Liver (tissue), 9 donors: ENCODE results near the gene GRK1. TPM values are rescaled to one million over a fixed set of nuclear protein-coding genes. Genes with fewer than 3 reads are reported as not detected.

Experiments
- DNase-seq: peaks from one replicate; pipeline ENCODE4 v3.0.0-alpha.2; 2017; ENCODE audit warnings: low spot score
- H3K27ac ChIP-seq, 2 donors: one replicate each; pipeline ENCODE4 v1.7.0; 2013; ENCODE audit warnings: inconsistent platforms in 2 of 2, low read length in 2 of 2, control low read depth in 1 of 2, low read depth in 1 of 2, mild to moderate bottlenecking in 1 of 2
- H3K27me3 ChIP-seq, 4 donors: one replicate each; pipeline versions ENCODE4 v1.6.1 to v1.7.0; 2013; ENCODE audit warnings: low read length in 3 of 4, inconsistent platforms in 1 of 4, mild to moderate bottlenecking in 1 of 4, moderate library complexity in 1 of 4; ENCODE audit not compliant: control insufficient read depth in 4 of 4, insufficient read depth in 4 of 4
- H3K36me3 ChIP-seq, 4 donors: one replicate each; pipeline versions ENCODE4 v1.6.1 to v1.7.0; 2013; ENCODE audit warnings: low read length in 3 of 4, mild to moderate bottlenecking in 3 of 4, low read depth in 1 of 4, moderate library complexity in 1 of 4; ENCODE audit not compliant: control insufficient read depth in 4 of 4, insufficient read depth in 3 of 4
- H3K4me1 ChIP-seq, 4 donors: one replicate each; pipeline versions ENCODE4 v1.6.1 to v1.7.0; 2013; ENCODE audit warnings: low read length in 3 of 4, mild to moderate bottlenecking in 3 of 4, moderate library complexity in 1 of 4; ENCODE audit not compliant: control insufficient read depth in 4 of 4, insufficient read depth in 4 of 4
- H3K4me3 ChIP-seq, 3 donors: one replicate each; pipeline versions ENCODE4 v1.6.1 to v1.7.0; 2013; ENCODE audit warnings: low read length in 3 of 3, control low read depth in 1 of 3, low read depth in 1 of 3, mild to moderate bottlenecking in 1 of 3
- H3K9ac ChIP-seq, 2 donors: one replicate each; pipeline ENCODE4 v1.7.0; 2013; ENCODE audit warnings: low read length in 2 of 2, mild to moderate bottlenecking in 2 of 2, moderate library complexity in 2 of 2, control low read depth in 1 of 2, low read depth in 1 of 2
- H3K9me3 ChIP-seq, 4 donors: one replicate each; pipeline versions ENCODE4 v1.6.1 to v1.7.0; 2013; ENCODE audit warnings: low read length in 3 of 4; ENCODE audit not compliant: control insufficient read depth in 4 of 4
- ATF3 ChIP-seq: IDR thresholded peaks from 2 replicates; pipeline ENCODE4 v1.6.1; 2016; ENCODE audit warnings: antibody characterized with exemption
- EGR1 ChIP-seq, 2 donors: IDR thresholded peaks; 2 replicates each; pipeline ENCODE4 v1.6.1; 2016 to 2018; ENCODE audit warnings: antibody characterized with exemption in 2 of 2, low read depth in 2 of 2
- FOXA2 ChIP-seq: IDR thresholded peaks from 2 replicates; pipeline ENCODE4 v1.6.1; 2016; ENCODE audit warnings: antibody characterized with exemption
- HNF4A ChIP-seq, 2 donors: conservative IDR thresholded peaks; 2 replicates each; pipeline ENCODE4 v1.6.1; 2016; ENCODE audit warnings: antibody characterized with exemption in 2 of 2, mild to moderate bottlenecking in 2 of 2
- HNF4G ChIP-seq: IDR thresholded peaks from 2 replicates; pipeline ENCODE4 v1.6.1; 2016; ENCODE audit warnings: antibody characterized with exemption
- NR2F2 ChIP-seq: IDR thresholded peaks from 2 replicates; pipeline ENCODE4 v1.6.1; 2016; ENCODE audit warnings: antibody characterized with exemption
- RAD21 ChIP-seq, 2 donors: IDR thresholded peaks; 2 replicates each; pipeline ENCODE4 v1.6.1; 2016; ENCODE audit warnings: antibody characterized with exemption in 2 of 2, mild to moderate bottlenecking in 2 of 2
- RXRA ChIP-seq, 2 donors: IDR thresholded peaks; 2 replicates each; pipeline ENCODE4 v1.6.1; 2017 to 2018; ENCODE audit warnings: antibody characterized with exemption in 2 of 2, mild to moderate bottlenecking in 1 of 2
- SP1 ChIP-seq: IDR thresholded peaks from 2 replicates; pipeline ENCODE4 v1.6.1; 2018; ENCODE audit warnings: antibody characterized with exemption, mild to moderate bottlenecking
- TAF1 ChIP-seq: conservative IDR thresholded peaks from 2 replicates; pipeline ENCODE4 v1.6.1; 2016; ENCODE audit warnings: antibody characterized with exemption, mild to moderate bottlenecking
- YY1 ChIP-seq: IDR thresholded peaks from 2 replicates; pipeline ENCODE4 v1.6.1; 2016; ENCODE audit warnings: antibody characterized with exemption, mild to moderate bottlenecking
- WGBS: extraction: QIAGEN DNeasy Blood & Tissue Kit; methylation state at CpG from one replicate; pipeline ENCODE4 v1.1.7; 2013; 5-methylcytosine and 5-hydroxymethylcytosine counted together
- polyA plus RNA-seq, 2 donors: library from polyadenylated mRNA; stranded (reverse) in 1 of 2; unstranded in 1 of 2; fragments of 200-250 nt in 1 of 2; fragments of >200 nt in 1 of 2; fragmentation: Nextera tagmentation in 1 of 2; extraction: Ambion mirVana in 1 of 2; gene quantifications; one replicate each; pipeline versions ENCODE4 v1.2.1 to v1.2.3, GENCODE V29; 2013 to 2015
- total RNA-seq, 2 donors: library from RNA; depleted of rRNA; stranded (reverse); fragments of >200 nt; gene quantifications; one replicate each; pipeline ENCODE4 v1.2.3, GENCODE V29; 2014
- TF ChIP-seq, protein P1 (sequence below): IDR thresholded peaks from 2 replicates; pipeline ENCODE4 v1.6.1; 2016; ENCODE audit warnings: antibody characterized with exemption, mild to moderate bottlenecking
- donor health status: healthy.
- donor health status: healthy.
- donor health status: healthy.
- donor health status: healthy.
- donor health status: healthy.

Gene GRK1
- total and polyA plus RNA-seq, 4 donors, result 0.05 TPM; not detected in 3

GRCh38 chr13:113771709-113772331 is 104.8 kb downstream of the GRK1 start (continued):
- TF ChIP-seq TAF1, result no peak
- TF ChIP-seq EGR1 (IDR thresholded peaks at IDR 0.05; ENCODE audit: low read depth in 2 of 2), result no peak
- no peak for TF ChIP-seq YY1
- TF ChIP-seq SP1, result no peak
- no peak for TF ChIP-seq RXRA (IDR thresholded peaks at IDR 0.05)
- no peak for TF ChIP-seq ATF3
- TF ChIP-seq HNF4A (conservative IDR thresholded peaks at IDR 0.05), result no peak
- no peak for TF ChIP-seq FOXA2
- no peak for TF ChIP-seq HNF4G

- H3K9me3 ChIP-seq, result no peaks in the 10 kb centered on the region
- H3K4me1 ChIP-seq, result no peaks in the 10 kb centered on the region
- H3K4me3 ChIP-seq, result no peak overlapping the region
- H3K27me3 ChIP-seq, result peaks cover 0 to 3% (median 1%) of the 10 kb centered on the region in 4 donors
- H3K36me3 ChIP-seq, result no peaks in the 10 kb centered on the region
- WGBS, result 81% methylated on average over 9 of the region's 9 CpGs
- no peak for TF ChIP-seq RAD21 (IDR thresholded peaks at IDR 0.05)
- TF ChIP-seq ATF3, result no peak
- TF ChIP-seq YY1, result no peak
- TF ChIP-seq NR2F2, result no peak
- TF ChIP-seq, protein P1, sequence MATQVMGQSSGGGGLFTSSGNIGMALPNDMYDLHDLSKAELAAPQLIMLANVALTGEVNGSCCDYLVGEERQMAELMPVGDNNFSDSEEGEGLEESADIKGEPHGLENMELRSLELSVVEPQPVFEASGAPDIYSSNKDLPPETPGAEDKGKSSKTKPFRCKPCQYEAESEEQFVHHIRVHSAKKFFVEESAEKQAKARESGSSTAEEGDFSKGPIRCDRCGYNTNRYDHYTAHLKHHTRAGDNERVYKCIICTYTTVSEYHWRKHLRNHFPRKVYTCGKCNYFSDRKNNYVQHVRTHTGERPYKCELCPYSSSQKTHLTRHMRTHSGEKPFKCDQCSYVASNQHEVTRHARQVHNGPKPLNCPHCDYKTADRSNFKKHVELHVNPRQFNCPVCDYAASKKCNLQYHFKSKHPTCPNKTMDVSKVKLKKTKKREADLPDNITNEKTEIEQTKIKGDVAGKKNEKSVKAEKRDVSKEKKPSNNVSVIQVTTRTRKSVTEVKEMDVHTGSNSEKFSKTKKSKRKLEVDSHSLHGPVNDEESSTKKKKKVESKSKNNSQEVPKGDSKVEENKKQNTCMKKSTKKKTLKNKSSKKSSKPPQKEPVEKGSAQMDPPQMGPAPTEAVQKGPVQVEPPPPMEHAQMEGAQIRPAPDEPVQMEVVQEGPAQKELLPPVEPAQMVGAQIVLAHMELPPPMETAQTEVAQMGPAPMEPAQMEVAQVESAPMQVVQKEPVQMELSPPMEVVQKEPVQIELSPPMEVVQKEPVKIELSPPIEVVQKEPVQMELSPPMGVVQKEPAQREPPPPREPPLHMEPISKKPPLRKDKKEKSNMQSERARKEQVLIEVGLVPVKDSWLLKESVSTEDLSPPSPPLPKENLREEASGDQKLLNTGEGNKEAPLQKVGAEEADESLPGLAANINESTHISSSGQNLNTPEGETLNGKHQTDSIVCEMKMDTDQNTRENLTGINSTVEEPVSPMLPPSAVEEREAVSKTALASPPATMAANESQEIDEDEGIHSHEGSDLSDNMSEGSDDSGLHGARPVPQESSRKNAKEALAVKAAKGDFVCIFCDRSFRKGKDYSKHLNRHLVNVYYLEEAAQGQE, result no peak
- H3K27ac ChIP-seq, result no peak overlapping the region
- H3K9ac ChIP-seq, result no peak overlapping the region
- no peak for DNase-seq
Measured at GRCh38 chr13:113774177-113775107, 107.4 kb downstream of the GRK1 start.

DNA sequence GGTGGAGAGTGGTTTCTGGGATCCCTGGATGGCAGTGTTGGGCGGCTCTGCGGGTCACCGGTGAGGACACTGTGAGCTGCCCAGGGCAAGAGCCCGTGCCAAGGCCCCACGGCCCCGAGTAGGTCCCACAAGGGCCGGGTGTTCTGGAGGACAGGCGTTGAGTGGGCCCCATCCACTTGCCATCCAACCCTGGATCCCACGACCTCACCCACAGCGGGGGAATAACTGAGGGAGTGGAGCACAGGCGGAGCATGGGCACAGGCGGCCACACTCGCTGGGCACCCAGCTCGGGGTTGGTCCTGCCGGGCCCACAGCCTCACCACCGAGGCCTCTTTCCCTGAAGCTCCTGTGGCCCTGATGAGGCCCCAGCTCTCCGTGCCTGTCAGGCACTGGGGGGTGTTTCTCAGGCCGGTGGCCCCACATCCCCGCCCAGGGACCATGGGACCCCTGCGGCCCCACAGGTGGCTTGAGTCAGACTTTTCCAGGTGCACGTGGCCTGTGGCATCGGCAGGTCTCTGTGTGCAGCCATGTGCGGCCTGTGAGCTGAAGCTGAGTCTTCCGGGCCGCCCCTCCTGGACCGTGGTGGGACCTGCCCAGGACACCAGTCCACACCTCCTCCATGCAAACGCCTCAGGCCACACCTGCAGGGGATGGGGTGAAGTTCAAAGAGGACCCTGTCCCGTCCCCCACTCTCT is 108.6 kb downstream of the GRK1 start:
- no peak for DNase-seq
- Histone ChIP-seq H3K36me3 (no peaks in the 10 kb centered on the region), H3K27me3 (peaks cover 0 to 3% (median 1%) of the 10 kb centered on the region in 4 donors), H3K9ac (no peak overlapping the region), H3K4me3 (no peak overlapping the region), H3K9me3 (no peaks in the 10 kb centered on the region), H3K4me1 (no peaks in the 10 kb centered on the region), H3K27ac (no peak overlapping the region)
- no peak for TF ChIP-seq ATF3
- no peak for TF ChIP-seq EGR1 (IDR thresholded peaks at IDR 0.05; ENCODE audit: low read depth in 2 of 2)
- TF ChIP-seq SP1, result no peak
- TF ChIP-seq NR2F2, result no peak
- WGBS, result 87% methylated on average over 28 of the region's 28 CpGs
